Left ventricle myocardium inferior (tissue), 1 donor: ENCODE data around the gene RILP. TPM values are rescaled to one million over a fixed set of nuclear protein-coding genes. Genes with fewer than 3 reads are reported as not detected.

ENCODE experiments used
- DNase-seq: peaks from one replicate; pipeline ENCODE4 v3.0.0-alpha.2; 2020
- H3K27ac ChIP-seq: fragments of 200-600 bp; replicated peaks from 2 replicates; pipeline ENCODE4 v1.8.0; 2021
- H3K27me3 ChIP-seq: fragments of 200-600 bp; 2 replicates; pipeline ENCODE4 v1.8.0; 2021; ENCODE audit warnings: low read depth
- H3K36me3 ChIP-seq: fragments of 200-600 bp; 2 replicates; pipeline ENCODE4 v1.8.0; 2021
- H3K4me1 ChIP-seq: fragments of 200-600 bp; 2 replicates; pipeline ENCODE4 v1.8.0; 2021
- H3K4me3 ChIP-seq: fragments of 200-600 bp; 2 replicates; pipeline ENCODE4 v1.8.0; 2021; ENCODE audit warnings: mild to moderate bottlenecking, moderate library complexity
- H3K9me3 ChIP-seq: fragments of 200-600 bp; replicated peaks from 2 replicates; pipeline ENCODE4 v1.8.0; 2021
- CTCF ChIP-seq: fragments of 200-600 bp; IDR thresholded peaks from 2 replicates; pipeline ENCODE4 v1.8.0; 2021; ENCODE audit warnings: antibody characterized with exemption, mild to moderate bottlenecking, borderline replicate concordance
- intact Hi-C: fragments of 100-400 bp; cut with micrococcal nuclease; formaldehyde crosslinking; loops from one replicate; pipeline ENCODE4 v1.11.0; 2022
- total RNA-seq: library from RNA; stranded (reverse); fragmentation: NEBNext Ultra II Directional; extraction: Animal tissue kit (Norgen Biotek cat#: 25700); gene quantifications from one replicate; pipeline ENCODE4 v1.2.1, GENCODE V29; 2021
- donor health status: DM: no; HTN: yes; CAD: no; lungs with severe emphysema.

The RILP gene
- total RNA-seq, 1 donor from 2014 or later, result 81.7 TPM

DNA sequence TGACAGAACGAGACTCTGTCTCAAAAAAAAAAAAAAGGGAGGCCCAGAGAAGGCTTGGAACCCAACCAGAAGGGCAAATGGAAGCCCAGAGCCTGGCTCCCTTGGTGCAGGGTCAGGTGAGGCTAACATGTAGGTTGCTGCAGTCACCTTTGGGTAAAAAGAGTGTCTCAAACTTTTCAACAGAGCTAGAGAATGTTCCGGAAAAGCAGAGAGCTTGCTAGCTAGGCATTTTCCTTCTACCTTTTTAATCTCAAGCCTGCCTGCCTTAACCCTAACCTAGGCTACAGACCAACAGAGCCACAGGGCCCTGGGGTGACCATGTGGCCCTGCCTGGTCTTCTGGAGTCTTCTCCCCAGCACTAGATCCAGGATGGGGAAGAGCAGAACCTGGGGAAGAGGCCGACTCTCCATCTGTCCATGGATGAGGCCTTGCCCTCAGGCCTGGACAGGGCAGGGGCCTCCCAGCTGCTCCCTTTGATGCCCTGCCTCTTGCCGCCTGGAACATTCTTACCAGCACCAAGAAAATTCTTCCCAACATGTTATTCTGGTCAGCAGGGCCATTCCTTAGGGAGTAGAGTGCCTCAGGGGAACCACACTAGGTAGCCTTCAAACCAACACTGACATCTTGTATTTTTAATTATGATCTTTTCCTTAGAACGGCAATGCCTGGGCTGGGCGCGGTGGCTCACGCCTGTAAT lies 51.1 kb downstream of the RILP start:
- Histone ChIP-seq H3K9me3 (no peaks in the 10 kb centered on the region), H3K36me3 (no peaks in the 10 kb centered on the region), H3K27ac (no peak overlapping the region), H3K4me3 (no peak overlapping the region), H3K27me3 (no peaks in the 10 kb centered on the region), H3K4me1 (no peaks in the 10 kb centered on the region)
- intact Hi-C loops, result no loop called here
- no peak for TF ChIP-seq CTCF
- DNase-seq, result no peak

DNA sequence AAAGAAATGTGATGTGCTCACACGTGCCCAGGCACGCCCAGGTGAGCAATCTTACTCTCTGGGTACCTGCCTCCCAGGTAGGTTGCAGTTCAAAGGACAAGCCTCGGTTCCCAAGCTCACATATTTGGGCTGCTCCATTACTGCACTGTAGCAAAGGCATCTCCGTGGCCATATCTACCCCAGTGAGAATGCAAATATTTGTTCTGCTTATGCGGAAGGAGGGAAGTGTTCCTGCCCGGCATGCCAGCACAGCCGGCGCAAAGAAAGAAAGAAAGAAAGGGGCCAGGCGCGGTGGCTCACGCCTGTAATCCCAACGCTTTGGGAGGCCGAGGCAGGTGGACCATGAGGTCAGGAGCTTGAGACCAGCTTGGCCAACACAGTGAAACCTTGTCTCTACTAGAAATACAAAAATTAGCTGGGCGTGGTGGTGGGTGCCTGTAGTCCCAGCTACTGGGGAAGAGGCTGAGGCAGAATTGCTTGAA lies 51.8 kb downstream of the RILP start:
- no peak for TF ChIP-seq CTCF
- no peaks in the 10 kb centered on the region for H3K4me1 ChIP-seq
- no peak for DNase-seq
- no peak overlapping the region for H3K4me3 ChIP-seq
- H3K9me3 ChIP-seq, result no peaks in the 10 kb centered on the region
- intact Hi-C loops, result no loop called here
- no peaks in the 10 kb centered on the region for H3K27me3 ChIP-seq
- H3K27ac ChIP-seq, result no peak overlapping the region
- H3K36me3 ChIP-seq, result no peaks in the 10 kb centered on the region

Other genes starting within 250 kb of the RILP start
- gene YWHAE, start 249.6 kb downstream of the RILP start, total RNA-seq, result 569 TPM
- 37.5 TPM for gene CRK, start 193.6 kb downstream of the RILP start, total RNA-seq
- 150 TPM for gene MYO1C, start 157.2 kb downstream of the RILP start, total RNA-seq
- gene INPP5K, start 133.3 kb downstream of the RILP start, total RNA-seq, result 35.2 TPM
- 49.1 TPM for gene PITPNA, start 87.1 kb downstream of the RILP start, total RNA-seq
- 4.0 TPM for gene SLC43A2, start 21.0 kb downstream of the RILP start, total RNA-seq
- 12.2 TPM for gene SCARF1, start 4.1 kb downstream of the RILP start, total RNA-seq
- 136 TPM for gene PRPF8, start 35.0 kb upstream of the RILP start, total RNA-seq
- 1.8 TPM for gene TLCD2, start 60.5 kb upstream of the RILP start, total RNA-seq
- 9.3 TPM for gene WDR81, start 74.8 kb upstream of the RILP start, total RNA-seq
- 0.33 TPM for gene SERPINF2, start 93.0 kb upstream of the RILP start, total RNA-seq
- 122 TPM for gene SERPINF1, start 112.2 kb upstream of the RILP start, total RNA-seq
- 13.7 TPM for gene SMYD4, start 180.0 kb upstream of the RILP start, total RNA-seq
- gene RPA1, start 180.1 kb upstream of the RILP start, total RNA-seq, result 72.0 TPM